Activated gamma-delta T cell treated with anti-CD3 and anti-CD28 coated beads, Interleukin-2, amount 50 U/mL, for 16 hours (primary cell): ENCODE data around the gene BRAT1.
A peak's percentile ranks its signal among the peaks of the same experiment; 100 is the strongest.

Experiments
- DNase-seq: peaks from one replicate; pipeline ENCODE4 v3.0.0-alpha.2; 2020; ENCODE audit warnings: low read depth

BRAT1 gene

DNA sequence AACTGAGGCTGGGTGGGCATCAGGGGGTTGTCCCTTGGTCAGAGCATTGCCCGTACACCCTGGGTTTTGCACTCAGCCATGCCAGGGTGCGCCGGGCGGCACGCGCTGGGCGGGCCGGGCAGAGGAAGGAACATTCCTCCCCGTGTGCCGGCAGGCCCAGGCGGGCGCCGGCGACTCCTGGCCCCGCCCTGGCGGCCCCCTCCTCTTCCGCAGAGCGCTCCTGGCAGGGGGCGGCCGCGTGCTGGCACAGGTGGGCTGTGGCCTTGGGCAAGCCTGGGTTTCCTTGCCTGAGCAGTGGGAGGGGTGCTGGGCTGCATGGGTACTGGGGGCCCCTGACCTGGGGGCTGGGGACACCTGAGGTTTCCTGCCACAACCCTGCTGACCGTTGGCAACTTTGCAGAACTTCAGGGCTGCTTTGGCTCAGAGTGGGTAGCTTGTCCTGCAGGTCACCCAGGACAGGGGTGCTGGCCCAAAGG, 31.8 kb downstream of the BRAT1 start:
- no peak for DNase-seq

DNA sequence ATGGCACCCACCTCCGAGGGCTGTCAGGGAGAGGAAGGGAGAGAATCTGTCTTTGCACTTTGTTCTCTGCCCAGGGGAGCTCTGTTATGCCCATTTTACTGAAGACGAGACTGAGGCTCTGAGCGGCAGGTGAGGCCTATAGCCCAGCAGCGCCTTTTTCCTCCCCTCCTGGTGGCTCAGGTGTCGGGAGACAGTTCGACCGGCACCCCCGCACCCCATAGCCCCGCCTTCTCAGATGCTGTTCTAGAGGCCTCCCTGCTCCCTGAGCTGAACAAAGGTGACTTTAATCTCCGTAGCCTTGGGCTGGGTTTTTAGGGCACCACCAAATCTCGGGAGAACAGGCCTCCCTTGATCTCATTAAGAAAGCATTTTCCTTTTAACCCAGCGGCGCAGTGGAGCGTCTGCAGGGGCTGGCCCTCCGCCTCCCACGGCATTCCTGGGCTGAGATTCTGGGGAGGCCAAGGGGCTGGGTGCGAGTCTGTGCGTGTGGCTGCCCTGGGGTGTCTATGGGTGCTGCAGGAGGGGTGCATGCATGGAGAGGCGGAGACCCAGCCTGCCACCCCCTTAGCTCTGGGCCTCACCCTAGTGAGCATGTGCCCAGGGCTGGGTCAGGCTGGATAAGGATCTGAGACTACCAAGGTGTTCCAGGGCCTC, 32.4 kb downstream of the BRAT1 start:
- no peak for DNase-seq

DNA sequence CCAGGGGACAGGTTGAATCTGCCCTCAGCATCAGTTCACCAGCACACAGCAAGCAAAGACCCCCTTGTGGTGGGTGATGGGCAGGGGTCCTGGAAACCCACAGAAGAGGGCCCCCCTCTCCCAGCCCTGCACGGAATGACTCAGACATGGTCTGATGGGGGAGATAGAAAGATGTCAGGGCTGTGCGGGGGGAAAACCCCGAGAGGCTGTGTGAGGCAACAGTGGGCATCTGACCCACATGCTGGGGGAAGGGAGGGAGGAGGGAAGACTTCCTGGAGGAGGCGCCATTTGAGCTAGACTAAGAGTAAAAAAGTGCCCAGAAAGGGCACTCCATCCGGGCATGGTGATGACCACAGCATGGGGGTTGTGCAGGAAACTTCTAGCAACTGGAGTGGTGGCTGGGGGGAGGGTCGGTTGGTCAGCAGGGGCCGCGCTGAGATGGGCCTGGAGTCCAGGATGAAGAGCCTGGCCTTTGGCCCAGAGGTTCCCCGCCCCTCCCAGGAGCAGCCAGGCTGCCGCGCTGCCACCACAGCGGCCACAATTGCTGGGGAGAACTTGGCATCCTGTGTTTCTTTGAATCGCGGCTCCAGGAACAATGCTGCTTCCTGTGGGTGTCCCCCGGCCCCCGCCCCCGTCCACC, 33.3 kb downstream of the BRAT1 start:
- peak; percentile 72 for DNase-seq

DNA sequence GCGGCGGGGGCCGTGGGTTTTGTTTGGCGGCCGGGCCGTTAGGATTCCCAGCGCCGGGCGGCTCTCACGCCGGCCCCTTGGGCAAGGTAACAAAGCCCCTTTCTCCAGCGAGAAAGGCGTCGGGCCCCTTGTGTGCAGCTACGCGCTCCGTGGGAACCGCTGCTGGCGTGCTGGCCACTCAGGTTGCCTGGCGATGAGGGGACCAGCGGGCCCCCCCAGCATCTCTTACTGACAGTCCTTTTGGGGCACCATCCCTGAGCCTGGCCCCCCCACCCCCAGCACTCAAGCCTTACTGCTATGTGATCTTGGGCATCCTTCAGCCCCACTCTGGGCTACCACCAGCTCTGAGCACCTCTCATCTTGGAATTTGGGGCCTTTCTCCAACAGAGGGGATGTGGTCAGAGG, 34.0 kb downstream of the BRAT1 start:
- DNase-seq, result no peak

DNA sequence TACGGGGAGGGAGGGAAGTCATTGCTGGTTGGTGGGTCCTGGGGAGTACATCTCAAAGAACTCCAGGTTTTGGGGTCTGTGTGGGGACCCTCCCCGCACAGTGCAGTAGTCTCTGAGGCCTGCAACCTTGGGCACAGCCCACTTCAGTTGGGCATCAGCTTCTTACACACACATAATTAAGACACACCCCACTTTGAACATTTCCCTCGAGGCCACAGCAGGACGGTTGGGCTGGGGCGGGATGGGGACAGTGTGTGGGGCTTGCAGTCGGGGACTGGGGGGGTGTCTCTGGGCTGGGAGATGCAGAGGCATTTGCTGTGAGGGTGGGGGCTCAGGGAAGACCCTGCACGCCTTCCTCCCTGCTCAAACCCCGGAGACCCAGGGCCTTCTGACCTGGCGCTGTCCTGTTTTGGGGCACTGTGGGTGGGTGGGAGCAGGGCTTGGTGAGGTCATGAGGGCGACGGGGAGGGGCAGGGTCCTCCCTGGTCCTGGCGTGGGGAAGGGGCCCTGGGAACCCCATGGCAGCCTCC, 34.5 kb downstream of the BRAT1 start:
- no peak for DNase-seq

DNA sequence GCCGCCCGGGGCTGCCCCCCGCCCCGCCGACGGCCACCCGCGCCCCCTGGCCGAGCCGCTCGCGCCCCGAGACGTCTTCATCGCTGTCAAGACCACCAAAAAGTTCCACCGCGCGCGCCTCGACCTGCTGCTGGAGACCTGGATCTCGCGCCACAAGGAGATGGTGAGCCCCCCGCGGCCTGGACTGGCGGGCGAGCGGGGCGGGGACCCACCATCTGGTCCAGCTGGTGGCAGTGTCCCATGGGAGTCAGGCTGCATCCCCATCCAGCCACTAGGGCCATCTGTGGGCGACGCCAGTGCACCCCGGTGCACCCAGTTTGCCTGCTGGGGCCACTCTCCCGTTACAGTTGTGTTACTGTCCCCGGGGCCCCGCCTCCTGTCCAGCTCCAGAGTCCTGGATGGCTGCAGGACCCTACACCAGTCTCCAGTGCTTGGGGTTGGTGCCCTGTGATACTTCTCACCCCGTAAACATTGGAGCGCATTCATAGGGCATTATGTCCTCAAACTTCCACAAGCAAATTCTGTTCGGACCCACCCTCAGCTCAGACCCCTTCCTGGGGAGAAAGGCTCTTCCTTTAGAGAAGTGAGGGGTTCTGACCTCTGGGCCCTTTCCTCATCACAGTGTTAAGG, 35.1 kb downstream of the BRAT1 start:
- no peak for DNase-seq

DNA sequence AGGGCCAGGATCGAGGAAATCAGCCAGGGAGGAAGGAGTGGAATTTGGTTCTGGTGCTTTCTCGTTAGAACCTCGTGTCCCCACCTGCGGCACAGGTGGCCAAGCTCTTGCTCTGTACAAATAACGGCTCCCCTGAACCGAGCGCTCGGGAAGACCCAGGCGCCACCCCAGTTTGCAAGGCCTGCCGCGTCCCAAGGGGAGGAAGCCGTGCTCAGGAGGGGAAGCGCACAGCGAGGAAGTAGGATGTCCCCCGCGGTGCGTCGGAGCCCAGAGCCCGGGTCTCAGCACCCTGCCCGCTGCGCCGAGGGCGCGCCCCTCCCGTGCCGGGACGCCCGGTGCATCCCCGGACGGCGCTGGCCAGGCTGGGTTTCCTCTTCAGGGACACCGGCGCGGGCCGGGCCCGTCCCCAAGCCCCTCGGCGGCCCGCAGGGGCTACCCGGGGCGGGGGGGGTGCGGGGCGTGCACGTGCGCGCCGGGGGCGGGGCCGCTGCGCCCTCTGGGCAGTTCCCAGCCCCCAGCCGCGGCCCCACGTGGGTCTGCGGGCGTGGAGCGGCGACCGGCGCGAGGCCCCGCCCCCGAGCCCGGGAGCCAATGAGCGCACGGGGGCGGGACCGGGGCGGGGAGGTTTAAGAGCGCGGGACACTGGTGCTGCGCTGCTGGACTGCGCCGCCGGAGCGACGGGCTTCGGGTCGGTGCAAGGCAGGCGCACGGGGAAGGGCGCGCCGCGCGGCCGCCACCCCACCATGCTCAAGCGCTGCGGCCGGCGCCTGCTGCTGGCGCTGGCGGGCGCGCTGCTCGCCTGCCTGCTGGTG, 36.0 kb downstream of the BRAT1 start, which contains the start of gene LFNG:
Gene LFNG (plus strand): TSS at position 656 of the 812 bp plus-strand sequence. CDS start 88 bp downstream, at position 744.
- DNase-seq, result peak; percentile 72

DNA sequence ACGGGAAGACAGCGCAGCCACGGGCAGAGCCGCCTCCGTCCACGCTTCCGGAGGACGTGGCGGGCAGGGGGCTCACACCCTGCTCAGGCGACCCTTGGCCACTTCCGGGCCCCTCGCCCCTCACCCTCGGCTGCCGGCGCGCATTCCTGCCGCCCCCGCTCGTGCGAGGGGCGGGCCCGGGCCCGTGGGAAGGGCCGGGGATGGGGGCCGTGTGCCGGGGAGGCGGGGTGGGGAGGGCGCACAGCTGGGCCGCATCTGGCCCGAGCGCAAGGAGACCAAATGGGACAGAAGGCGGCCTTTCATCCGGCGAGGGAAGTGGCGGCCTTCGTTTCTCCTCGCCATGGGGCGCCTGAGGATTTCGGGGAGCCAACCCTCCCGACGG, 36.6 kb downstream of the BRAT1 start:
- no peak for DNase-seq

DNA sequence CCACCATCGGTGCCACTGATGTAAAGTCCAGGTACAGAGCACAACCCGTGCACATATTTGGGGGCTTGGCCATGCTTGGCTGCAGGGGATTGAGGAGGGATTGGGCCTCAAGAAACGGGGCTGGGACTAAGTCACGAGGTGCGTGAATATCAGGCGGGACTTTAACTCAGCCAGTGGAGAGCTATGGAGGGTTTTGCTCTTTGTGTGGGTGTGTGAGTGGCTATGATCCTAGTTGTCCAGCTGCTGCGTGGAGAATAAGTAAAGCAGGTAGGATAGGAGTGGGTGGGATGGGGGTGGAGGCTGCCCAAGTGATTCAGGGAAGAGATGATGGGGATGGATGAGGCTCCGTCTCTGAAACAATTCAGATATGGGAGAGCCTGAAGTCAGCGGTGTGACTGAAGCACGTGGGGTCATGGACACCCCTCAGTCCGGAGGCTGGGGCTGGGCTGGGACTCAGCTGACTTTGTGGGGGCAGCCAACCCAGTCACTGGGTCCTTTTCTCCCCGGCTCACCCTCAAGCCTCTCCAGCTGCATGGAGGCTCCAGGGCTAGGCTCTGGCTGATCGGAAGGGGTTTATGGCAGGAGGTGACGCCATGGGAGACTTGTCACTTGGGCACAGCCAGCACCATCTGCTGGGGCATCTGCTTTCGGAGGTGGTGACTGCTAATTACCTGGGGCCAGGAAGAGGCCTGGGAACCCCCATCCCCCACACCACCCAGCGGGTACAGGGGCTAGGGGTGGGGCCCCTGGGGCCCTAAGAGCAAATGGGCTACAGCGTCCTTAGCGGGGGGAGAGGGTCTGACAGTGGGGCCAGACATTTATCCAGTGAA, 37.4 kb downstream of the BRAT1 start:
- DNase-seq, result no peak

DNA sequence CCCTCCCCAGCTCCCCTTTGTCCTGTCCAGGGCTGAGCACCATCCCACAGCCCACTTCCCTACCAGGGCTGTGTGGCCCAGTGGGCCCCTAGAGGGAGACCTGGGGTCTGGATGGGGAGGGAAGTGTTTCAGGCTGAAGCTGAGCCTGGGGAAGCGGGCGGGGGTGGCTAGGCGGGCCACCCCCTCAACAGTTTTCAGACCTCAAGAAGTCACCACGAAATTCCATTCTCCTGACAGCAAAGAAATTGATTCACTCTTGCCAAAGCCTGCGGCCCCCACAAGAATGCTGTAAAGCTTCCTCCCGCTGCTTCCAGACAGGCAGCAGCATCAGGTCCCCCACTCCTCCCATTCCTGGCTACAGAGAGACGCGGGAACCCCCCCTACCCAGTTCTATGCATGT, 38.3 kb downstream of the BRAT1 start:
- no peak for DNase-seq

DNA sequence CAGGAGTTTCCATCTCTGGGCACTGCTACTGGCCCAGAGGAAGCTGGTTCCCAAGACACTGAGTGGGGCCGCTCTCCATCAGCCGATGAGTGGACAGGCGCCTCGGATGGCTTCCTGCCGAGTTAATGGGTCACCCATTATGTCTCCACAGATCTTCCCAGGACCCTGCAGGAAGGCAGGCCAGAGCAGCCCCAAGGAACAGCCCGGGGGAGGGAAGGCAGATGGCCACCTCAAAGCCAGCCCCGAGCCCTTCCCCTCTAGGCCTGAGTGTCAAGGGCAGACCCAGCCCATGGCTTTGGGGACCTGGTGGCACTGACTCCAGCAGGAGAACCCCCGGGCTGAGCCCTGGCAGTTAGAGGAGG, 39.1 kb downstream of the BRAT1 start:
- DNase-seq, result no peak

DNA sequence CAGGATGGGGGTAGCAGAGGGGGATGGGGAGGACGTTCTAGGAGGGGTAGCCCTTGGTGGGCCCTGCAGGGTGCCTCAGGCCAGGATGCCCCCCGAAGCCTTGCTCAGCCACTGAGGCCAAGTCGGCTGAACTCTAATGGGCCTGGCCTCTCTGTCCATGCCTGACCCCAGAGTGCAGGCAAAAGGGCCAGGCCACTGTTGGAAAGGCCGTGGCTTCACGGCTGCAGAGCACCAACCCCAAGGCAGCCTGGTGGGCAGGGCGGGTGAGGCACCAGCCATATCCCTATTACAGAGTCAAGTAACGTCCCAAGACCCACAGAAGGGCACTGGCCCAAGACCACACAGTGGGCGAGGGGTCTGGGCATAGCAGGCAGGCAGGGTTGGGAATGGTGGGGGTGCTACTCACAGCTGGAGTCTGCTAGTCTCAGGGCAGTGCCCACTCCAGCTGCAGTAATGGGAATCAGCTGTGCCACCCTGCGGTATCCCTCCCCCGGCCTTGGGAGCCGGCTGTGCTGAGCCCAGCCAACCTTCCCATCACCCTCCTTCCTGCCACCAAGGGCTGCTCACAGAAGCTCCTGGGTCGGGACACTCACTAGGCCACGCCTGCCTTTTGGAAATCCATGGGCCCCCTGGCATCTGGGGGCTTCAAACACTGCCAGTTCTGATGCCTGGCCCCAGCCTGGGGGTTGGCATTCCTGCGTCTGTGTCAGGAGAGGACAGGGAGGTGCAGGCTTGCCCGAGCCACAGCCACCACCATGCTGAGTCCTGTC, 39.7 kb downstream of the BRAT1 start:
- DNase-seq, result no peak

DNA sequence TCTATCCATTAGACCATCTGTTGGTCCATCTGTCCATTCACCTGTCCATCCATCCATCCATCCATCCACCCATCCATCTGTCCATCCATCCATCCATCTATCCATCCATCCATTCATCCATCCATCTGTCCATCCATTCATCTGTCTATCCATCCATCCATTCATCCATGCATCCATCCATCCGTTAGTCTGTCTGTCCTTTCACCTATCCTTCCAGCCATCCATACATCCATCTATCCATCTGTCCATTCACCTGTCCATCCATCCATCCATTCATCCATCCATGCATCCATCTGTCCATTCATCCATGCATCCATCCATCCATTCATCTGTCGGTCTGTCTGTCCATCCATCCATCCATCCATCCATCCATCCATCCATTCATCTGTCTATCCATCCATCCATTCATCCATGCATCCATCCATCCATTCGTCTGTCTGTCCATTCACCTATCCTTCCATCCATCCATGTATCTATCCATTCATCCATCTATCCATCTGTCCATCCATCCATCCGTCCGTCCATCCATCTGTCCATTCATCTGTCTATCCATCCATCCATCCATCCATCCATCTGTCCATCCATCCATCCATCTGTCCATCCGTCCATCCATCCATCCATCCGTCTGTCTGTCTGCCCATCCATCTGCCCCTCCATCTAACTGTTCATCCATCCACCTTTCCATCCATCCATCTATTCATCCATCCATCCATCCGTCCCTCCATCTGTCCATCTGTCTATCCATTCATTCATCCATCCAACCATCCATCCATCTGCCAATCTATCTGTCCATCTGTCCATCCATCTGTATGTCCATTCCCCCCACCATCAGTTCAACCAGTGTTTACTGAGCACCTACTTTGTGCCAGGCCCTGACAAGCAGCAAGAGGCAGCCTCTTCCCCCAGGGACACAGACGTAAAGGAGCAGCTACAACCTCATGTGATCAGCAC, 40.6 kb downstream of the BRAT1 start:
- DNase-seq, result no peak

DNA sequence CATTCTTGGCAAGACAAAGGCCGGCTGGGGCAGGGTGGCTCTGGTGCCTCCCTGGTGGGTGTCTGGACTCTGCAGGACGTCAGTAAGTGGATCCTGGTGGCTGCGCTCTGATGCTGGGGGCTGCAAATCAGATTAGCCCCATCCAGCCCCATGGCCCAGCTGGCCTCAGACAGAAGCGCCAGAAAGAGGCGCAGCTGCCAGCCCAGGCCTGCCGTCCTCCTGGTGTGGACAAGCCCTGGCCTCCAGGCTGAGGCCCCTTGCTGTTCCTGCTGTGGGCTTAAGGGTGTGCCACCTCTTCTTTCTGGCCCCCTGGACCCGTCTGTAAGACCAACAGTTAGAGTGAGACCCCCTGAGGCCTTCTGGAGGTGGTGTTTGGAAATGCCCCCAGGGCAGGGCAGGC, 41.6 kb downstream of the BRAT1 start:
- DNase-seq, result no peak

DNA sequence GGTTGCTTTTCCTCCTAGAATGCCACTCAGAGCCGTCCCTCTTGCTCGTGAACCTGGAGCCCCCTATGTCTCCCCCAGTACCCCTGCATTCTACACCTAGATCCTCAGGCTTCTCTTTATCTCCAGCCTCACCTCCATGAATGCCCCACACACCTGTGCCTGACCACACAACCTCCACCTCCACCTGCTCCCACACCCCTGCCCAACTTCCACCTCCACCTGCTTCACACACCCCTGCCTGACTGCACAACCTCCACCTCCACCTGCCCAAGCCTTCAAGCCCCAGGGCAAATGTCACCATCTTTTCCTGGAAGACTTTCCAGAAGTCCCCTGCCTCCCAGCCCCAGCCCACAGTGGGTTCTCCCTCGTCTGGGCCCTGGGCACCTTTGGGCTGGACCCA, 42.6 kb downstream of the BRAT1 start:
- no peak for DNase-seq

DNA sequence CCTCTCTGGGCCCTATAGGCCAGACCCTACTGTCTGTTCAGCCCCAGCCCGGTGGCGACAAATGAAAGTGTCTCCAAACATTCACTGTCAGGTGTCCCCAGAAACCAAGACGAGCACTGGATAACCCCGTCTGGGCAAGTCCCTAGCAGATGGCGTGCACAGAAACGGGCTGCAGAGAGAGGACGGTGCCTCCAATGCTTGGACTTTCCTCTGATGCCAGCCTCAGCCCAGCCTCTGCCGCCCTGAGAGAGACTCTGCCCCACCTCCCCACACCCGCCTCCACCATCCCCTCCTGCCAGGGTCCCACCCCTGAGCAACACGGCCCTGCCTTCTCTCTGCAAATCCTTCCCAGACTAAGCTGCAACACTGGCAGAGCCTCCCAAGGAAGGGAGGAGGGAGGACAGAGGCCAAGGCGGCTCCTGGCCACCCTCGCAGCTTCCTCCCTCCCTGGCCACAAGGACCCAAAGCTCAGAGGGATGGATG, 43.1 kb downstream of the BRAT1 start:
- DNase-seq, result no peak

DNA sequence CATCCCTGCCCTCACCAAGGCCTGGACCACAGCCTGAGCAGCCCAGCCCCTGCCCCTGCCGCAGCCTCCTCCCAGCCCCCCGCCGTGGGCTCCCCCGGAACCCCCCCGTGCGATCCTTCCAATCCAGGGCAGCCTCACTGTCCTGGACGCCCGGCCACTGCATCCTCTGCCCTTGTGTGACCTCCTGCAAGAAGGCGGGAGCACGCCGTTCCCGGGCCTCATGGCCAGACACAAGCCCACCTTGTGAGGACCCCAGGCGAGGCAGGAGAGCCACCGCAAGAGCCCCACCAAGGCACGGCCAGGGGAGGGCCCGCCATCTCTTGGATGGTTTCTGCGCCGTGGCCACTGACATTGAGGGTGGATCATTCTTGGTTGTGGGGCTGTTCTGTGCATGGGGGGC, 43.6 kb downstream of the BRAT1 start:
- DNase-seq, result no peak

DNA sequence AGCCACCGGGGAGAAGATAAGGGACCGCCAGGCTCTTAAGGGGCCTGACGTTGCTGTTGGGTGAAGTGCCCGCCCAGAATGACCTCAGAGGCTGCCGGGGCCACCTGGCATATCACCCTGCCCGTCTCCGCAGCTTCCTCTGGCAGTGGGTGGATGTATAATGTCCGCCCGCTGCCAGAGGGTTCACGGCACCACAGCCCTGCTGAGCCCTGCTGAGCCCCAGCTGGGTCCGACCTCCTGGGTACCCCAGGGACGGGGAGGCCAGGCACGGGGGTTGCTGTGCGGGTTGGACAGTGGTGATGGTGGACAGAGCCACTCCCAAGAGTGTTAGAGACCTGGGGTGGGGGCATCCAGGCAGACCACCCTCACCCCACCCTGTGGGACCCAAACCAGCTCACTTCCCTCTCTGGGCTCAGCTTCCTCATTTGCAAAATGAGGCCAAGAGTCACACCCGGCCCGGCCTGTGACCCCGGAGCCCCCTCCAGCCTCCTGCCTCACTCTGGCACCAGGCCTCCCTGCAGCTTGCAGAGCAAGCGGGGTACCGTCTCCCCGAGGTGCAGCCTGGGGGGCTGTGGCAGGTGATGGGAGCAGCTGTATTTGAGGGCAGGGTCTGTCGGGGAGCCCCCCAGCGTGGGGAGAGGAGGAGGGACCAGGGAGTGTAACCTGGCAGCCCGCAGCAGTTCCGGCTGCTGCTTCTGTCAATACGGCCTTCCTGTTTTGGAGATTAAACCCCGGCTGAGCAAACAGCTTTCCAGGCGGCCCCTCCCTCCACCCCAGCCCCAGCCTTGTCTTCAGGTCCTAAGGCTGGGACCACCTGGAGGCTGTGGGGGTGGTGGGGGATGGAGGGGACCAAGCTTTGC, 44.2 kb downstream of the BRAT1 start:
- peak; percentile 51 for DNase-seq
